T-helper 1 cell treated with Interleukin-12 subunit alpha and Interleukin-12 subunit beta and Interleukin-4 antibody, amounts not matched to agents 30 μg/mL and 1 μg/mL, for 36 hours (primary cell): Measurements from ENCODE around the gene SIPA1L3.

ENCODE experiments used
- H3K27ac Mint-ChIP-seq: one replicate; pipeline ENCODE4 v1.8.0; 2021; ENCODE audit warnings: mild to moderate bottlenecking, mixed read lengths
- H3K27me3 Mint-ChIP-seq: one replicate; pipeline ENCODE4 v1.8.0; 2021; ENCODE audit warnings: low read depth, mixed read lengths
- H3K36me3 Mint-ChIP-seq: one replicate; pipeline ENCODE4 v1.8.0; 2021; ENCODE audit warnings: low read depth, mixed read lengths
- H3K4me1 Mint-ChIP-seq: one replicate; pipeline ENCODE4 v1.8.0; 2021; ENCODE audit warnings: low read depth, mixed read lengths
- H3K4me3 Mint-ChIP-seq: one replicate; pipeline ENCODE4 v1.8.0; 2021; ENCODE audit warnings: mild to moderate bottlenecking, moderate library complexity, mixed read lengths
- H3K9me3 Mint-ChIP-seq: one replicate; pipeline ENCODE4 v1.8.0; 2021; ENCODE audit warnings: mixed read lengths

SIPA1L3 gene

GRCh38 chr19:38046254-38047048, 139.4 kb downstream of the SIPA1L3 start:
- Mint-ChIP-seq H3K4me1 (peaks cover 27% of the 10 kb centered on the region), H3K9me3 (no peaks in the 10 kb centered on the region), H3K4me3 (no peak overlapping the region), H3K36me3 (no peaks in the 10 kb centered on the region), H3K27ac (no peak overlapping the region), H3K27me3 (no peaks in the 10 kb centered on the region)

DNA sequence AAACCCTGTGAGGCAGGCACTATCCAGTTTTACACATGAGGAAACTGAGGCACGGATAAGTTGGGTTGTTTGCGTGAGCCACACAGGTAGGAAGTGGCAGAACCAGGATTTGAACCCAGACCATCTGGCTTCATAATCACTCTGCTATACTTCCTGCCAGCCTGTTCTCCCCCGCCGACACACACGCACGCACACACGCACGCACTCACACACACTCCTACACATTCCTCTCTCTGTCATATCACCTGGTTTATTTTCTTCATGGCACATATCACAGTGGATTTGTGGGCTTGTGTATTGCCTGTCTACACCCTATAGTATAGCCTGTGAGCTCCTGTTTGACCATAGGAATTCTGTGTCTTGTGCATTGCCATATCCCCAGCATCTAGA, 140.0 kb downstream of the SIPA1L3 start:
- H3K4me3 Mint-ChIP-seq = no peak overlapping the region
- no peaks in the 10 kb centered on the region for H3K27me3 Mint-ChIP-seq

DNA sequence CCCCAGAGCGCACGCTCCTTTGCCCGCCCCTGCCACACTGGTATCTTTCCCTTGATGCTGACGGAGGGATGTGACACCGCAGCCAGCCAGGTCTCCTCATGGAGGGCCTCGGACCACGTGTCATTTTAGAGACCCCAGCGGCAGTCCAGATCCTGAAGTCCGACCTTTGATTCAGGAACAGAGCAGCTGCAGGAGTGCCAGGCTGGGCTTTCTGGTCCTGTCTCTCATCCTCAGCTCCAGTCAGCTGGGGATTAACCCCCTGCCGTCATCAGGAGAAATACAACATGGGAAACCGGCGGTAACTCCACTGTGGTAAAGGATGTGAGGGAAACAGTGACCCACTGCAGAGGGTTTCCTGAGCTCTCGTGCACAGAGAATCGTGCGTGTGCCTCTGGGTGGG, 140.6 kb downstream of the SIPA1L3 start:
- Mint-ChIP-seq H3K27me3 (no peaks in the 10 kb centered on the region), H3K27ac (peak overlapping the region; percentile 98), H3K4me1 (peaks cover 27% of the 10 kb centered on the region), H3K4me3 (peak overlapping the region; percentile 85), H3K9me3 (no peaks in the 10 kb centered on the region), H3K36me3 (no peaks in the 10 kb centered on the region)

More for the DNA sequence above, 140.0 kb downstream of the SIPA1L3 start:
- no peaks in the 10 kb centered on the region for H3K9me3 Mint-ChIP-seq
- H3K27ac Mint-ChIP-seq = peak overlapping the region; percentile 4
- H3K36me3 Mint-ChIP-seq = no peaks in the 10 kb centered on the region
- H3K4me1 Mint-ChIP-seq = peaks cover 27% of the 10 kb centered on the region

DNA sequence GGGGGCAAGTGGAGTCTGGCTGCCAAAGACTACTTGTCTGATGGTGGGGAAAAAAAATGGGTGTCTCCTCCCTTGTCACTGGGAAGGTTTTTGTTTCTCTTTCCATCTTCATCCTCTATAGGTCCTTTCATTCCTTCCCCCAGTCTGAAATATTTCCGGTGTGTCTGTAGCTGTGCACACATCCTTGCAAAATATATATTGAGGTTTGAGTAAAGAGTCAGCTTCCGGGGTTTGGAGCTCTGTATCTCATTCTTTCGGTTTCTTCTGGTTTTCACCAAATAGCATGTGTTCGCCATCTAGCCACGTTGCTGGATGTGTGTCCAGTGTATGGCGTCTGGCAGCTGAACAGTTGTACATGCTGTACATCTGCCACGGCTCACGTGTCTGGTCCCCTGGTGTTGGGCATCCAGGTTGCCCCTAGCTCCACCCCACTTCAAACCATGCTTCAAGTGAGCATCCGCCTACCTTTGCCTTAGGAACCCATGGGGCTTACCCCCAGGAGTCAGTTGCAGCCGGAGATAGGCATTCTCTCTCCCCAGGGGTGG, 142.2 kb downstream of the SIPA1L3 start:
- Mint-ChIP-seq H3K4me1 (peaks cover 27% of the 10 kb centered on the region), H3K36me3 (no peaks in the 10 kb centered on the region), H3K9me3 (no peaks in the 10 kb centered on the region), H3K27ac (peak overlapping the region; percentile 98), H3K27me3 (no peaks in the 10 kb centered on the region), H3K4me3 (peak overlapping the region; percentile 85)

GRCh38 chr19:38055010-38055409, 148.0 kb downstream of the SIPA1L3 start:
- Mint-ChIP-seq H3K27me3 (no peaks in the 10 kb centered on the region), H3K9me3 (no peaks in the 10 kb centered on the region), H3K36me3 (no peaks in the 10 kb centered on the region), H3K4me3 (no peak overlapping the region), H3K4me1 (peaks cover 14% of the 10 kb centered on the region), H3K27ac (no peak overlapping the region)

- peaks cover 17% of the 10 kb centered on the region for H3K4me1 Mint-ChIP-seq
- H3K4me3 Mint-ChIP-seq = no peak overlapping the region
- H3K9me3 Mint-ChIP-seq = no peaks in the 10 kb centered on the region
- no peaks in the 10 kb centered on the region for H3K27me3 Mint-ChIP-seq
- peak overlapping the region; percentile 22 for H3K27ac Mint-ChIP-seq
- H3K36me3 Mint-ChIP-seq = no peaks in the 10 kb centered on the region
Measured at GRCh38 chr19:38055655-38056521, 148.9 kb downstream of the SIPA1L3 start.

GRCh38 chr19:38056646-38057045, 149.6 kb downstream of the SIPA1L3 start:
- no peak overlapping the region for H3K4me3 Mint-ChIP-seq
- H3K4me1 Mint-ChIP-seq = peaks cover 17% of the 10 kb centered on the region
- H3K36me3 Mint-ChIP-seq = no peaks in the 10 kb centered on the region
- no peak overlapping the region for H3K27ac Mint-ChIP-seq
- H3K9me3 Mint-ChIP-seq = no peaks in the 10 kb centered on the region
- no peaks in the 10 kb centered on the region for H3K27me3 Mint-ChIP-seq

DNA sequence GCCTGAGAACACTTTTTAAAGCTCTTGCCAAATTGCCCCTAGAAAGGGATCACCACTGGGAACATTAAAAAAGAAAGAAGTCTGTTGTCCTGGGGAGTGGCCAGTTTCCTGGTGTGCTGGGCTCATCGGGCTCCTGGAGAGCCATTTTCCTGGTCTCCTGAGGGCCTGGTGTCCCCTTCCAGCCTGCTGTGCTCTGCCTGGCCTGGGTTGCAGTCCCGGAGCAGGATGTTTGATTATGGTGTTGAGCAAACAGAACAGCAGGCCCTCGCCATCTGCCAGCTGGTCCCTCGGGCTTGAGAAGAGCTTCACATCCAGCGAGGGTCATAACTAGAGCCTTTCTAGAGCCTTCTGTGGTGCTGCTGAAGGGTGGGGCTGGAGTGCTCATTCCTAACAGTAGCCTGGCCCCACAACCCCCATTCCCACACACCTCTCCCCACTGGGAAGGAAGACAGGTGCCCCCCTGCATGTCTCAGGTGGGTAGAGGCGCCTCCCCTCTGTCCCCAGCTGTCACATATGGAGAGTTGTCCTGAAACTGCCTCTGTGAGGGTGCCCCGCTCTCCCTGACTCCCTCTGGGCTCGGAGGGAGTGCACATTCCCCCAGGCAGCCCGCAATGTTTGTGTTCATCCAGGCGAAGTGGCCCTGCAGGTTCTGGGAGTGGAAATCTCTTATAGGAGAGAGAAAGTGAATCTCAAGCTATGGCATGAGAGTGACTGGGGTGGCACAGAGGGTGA, 151.1 kb downstream of the SIPA1L3 start:
- Mint-ChIP-seq H3K9me3 (no peaks in the 10 kb centered on the region), H3K4me1 (peaks cover 17% of the 10 kb centered on the region), H3K27me3 (no peaks in the 10 kb centered on the region), H3K4me3 (no peak overlapping the region), H3K27ac (no peak overlapping the region), H3K36me3 (no peaks in the 10 kb centered on the region)

GRCh38 chr19:38059897-38060296, 152.9 kb downstream of the SIPA1L3 start:
- no peaks in the 10 kb centered on the region for H3K9me3 Mint-ChIP-seq
- H3K36me3 Mint-ChIP-seq = no peaks in the 10 kb centered on the region
- H3K27me3 Mint-ChIP-seq = no peaks in the 10 kb centered on the region
- H3K27ac Mint-ChIP-seq = peak overlapping the region; percentile 79
- H3K4me1 Mint-ChIP-seq = peaks cover 17% of the 10 kb centered on the region
- H3K4me3 Mint-ChIP-seq = peak overlapping the region; percentile 21

GRCh38 chr19:38060331-38060730, 153.3 kb downstream of the SIPA1L3 start:
- Mint-ChIP-seq H3K36me3 (no peaks in the 10 kb centered on the region), H3K4me1 (peaks cover 17% of the 10 kb centered on the region), H3K27ac (no peak overlapping the region), H3K9me3 (no peaks in the 10 kb centered on the region), H3K27me3 (no peaks in the 10 kb centered on the region), H3K4me3 (no peak overlapping the region)

GRCh38 chr19:38061294-38061693, 154.3 kb downstream of the SIPA1L3 start:
- Mint-ChIP-seq H3K36me3 (no peaks in the 10 kb centered on the region), H3K9me3 (no peaks in the 10 kb centered on the region), H3K27me3 (no peaks in the 10 kb centered on the region), H3K27ac (no peak overlapping the region), H3K4me3 (no peak overlapping the region), H3K4me1 (peaks cover 14% of the 10 kb centered on the region)

GRCh38 chr19:38062959-38063761, 156.2 kb downstream of the SIPA1L3 start:
- peaks cover 11% of the 10 kb centered on the region for H3K4me1 Mint-ChIP-seq
- no peaks in the 10 kb centered on the region for H3K36me3 Mint-ChIP-seq
- H3K4me3 Mint-ChIP-seq = no peak overlapping the region
- H3K27ac Mint-ChIP-seq = no peak overlapping the region
- H3K27me3 Mint-ChIP-seq = no peaks in the 10 kb centered on the region
- H3K9me3 Mint-ChIP-seq = no peaks in the 10 kb centered on the region

DNA sequence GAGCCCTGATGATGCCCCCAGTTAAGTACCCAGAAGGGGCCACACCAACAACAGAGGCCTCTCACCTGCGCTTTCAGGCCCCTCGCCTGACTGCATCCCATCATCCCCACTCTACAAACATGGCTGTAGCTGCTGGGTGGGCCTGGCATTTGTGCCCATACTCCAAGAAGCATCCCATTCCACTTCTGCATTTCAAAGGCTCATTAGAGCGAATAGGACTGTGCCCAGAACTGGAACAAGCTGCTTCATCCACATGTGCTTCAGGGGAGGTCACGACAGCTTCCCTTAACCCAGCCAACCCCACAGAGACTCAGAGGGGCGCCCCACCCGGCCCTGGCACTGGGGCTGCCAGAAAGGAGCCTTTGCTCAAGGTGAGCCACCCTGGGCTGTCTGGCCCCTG, 156.9 kb downstream of the SIPA1L3 start:
- H3K4me3 Mint-ChIP-seq = no peak overlapping the region
- no peak overlapping the region for H3K27ac Mint-ChIP-seq
- H3K27me3 Mint-ChIP-seq = no peaks in the 10 kb centered on the region
- H3K4me1 Mint-ChIP-seq = peaks cover 7% of the 10 kb centered on the region
- no peaks in the 10 kb centered on the region for H3K36me3 Mint-ChIP-seq
- H3K9me3 Mint-ChIP-seq = no peaks in the 10 kb centered on the region
